Natural killer cell (primary cell): ENCODE measurements around the gene ZNF518B. TPM values are rescaled to one million over a fixed set of nuclear protein-coding genes. Genes with fewer than 3 reads are reported as not detected.
A peak's percentile ranks its signal among the peaks of the same experiment; 100 is the strongest.

Source experiments
- ATAC-seq, 3 donors: fragments of 150-1000 bp in 2 of 3; fragments of 200-7000 bp in 1 of 3; cut with Tn5 transposase; 1 replicate in 1 of 3; 2 replicates in 2 of 3; pipeline ENCODE4 v1.10.0; 2021; ENCODE audit warnings: mild to moderate bottlenecking in 2 of 3, moderate library complexity in 2 of 3
- DNase-seq, 2 donors: peaks; one replicate each; pipeline versions ENCODE4 v3.0.0 to v3.0.0-alpha.2; 2013 to 2021; ENCODE audit warnings: mixed read lengths in 1 of 2
- H3K27ac ChIP-seq: one replicate; pipeline ENCODE4 v1.5.1; 2013; ENCODE audit warnings: mild to moderate bottlenecking, low read length
- H3K27me3 ChIP-seq: one replicate; pipeline ENCODE4 v1.6.1; 2013; ENCODE audit warnings: low read length; ENCODE audit not compliant: control insufficient read depth, insufficient read depth
- H3K36me3 ChIP-seq: one replicate; pipeline ENCODE4 v1.6.1; 2013; ENCODE audit warnings: low read length; ENCODE audit not compliant: control insufficient read depth, insufficient read depth
- H3K4me1 ChIP-seq: one replicate; pipeline ENCODE4 v1.6.1; 2013; ENCODE audit warnings: low read length; ENCODE audit not compliant: control insufficient read depth, insufficient read depth
- H3K4me3 ChIP-seq: one replicate; pipeline ENCODE4 v1.5.1; 2013; ENCODE audit warnings: low read length
- H3K9me3 ChIP-seq: one replicate; pipeline ENCODE4 v1.6.1; 2013; ENCODE audit warnings: low read length; ENCODE audit not compliant: control insufficient read depth, insufficient read depth
- H3K27ac Mint-ChIP-seq, 2 donors: one replicate each; pipeline ENCODE4 v1.8.0; 2022; ENCODE audit warnings: mild to moderate bottlenecking in 2 of 2, mixed read lengths in 2 of 2, moderate library complexity in 1 of 2
- H3K27me3 Mint-ChIP-seq, 2 donors: one replicate each; pipeline ENCODE4 v1.8.0; 2022; ENCODE audit warnings: low read depth in 2 of 2, mixed read lengths in 2 of 2
- H3K36me3 Mint-ChIP-seq: one replicate; pipeline ENCODE4 v1.8.0; 2022; ENCODE audit warnings: mixed read lengths
- H3K4me1 Mint-ChIP-seq, 2 donors: one replicate each; pipeline ENCODE4 v1.8.0; 2022; ENCODE audit warnings: mixed read lengths in 2 of 2
- H3K4me3 Mint-ChIP-seq: one replicate; pipeline ENCODE4 v1.8.0; 2022; ENCODE audit warnings: mild to moderate bottlenecking, moderate library complexity, mixed read lengths
- H3K9me3 Mint-ChIP-seq, 2 donors: one replicate each; pipeline ENCODE4 v1.8.0; 2022; ENCODE audit warnings: mixed read lengths in 2 of 2
- CTCF ChIP-seq: fragments of 200-600 bp; IDR thresholded peaks from one replicate; pipeline ENCODE4 v1.8.0; 2022; ENCODE audit warnings: antibody characterized with exemption
- WGBS: methylation state at CpG from one replicate; pipeline ENCODE4 v1.1.7; 2013; ENCODE audit warnings: missing lambda C conversion rate; ENCODE audit not compliant: insufficient coverage; 5-methylcytosine and 5-hydroxymethylcytosine counted together
- intact Hi-C: fragments of 100-400 bp; cut with micrococcal nuclease; formaldehyde crosslinking; loops from one replicate; pipeline ENCODE4 v1.14.2; 2022
- total RNA-seq, 4 donors: library from RNA; stranded (reverse); fragments of 120-200 nt in 1 of 4; gene quantifications; one replicate each; pipeline versions ENCODE4 v1.2.3 to v1.2.4, GENCODE V29; 2013 to 2022

Gene ZNF518B
- total RNA-seq, 3 donors from 2014 or later (not counting 1 experiment from before 2014, with no cell fraction given), result 14.6 to 19.9 (median 15.2) TPM

GRCh38 chr4:10466161-10466560 lies 8.9 kb upstream of the ZNF518B start:
- intact Hi-C loops, result no loop called here
- Mint-ChIP-seq H3K27ac (no peak overlapping the region), H3K36me3 (no peaks in the 10 kb centered on the region), H3K4me3 (no peak overlapping the region), H3K4me1 (peaks cover 0 to 6% of the 10 kb centered on the region in 2 donors), H3K27me3 (peaks cover 36 to 63% of the 10 kb centered on the region in 2 donors), H3K9me3 (no peaks in the 10 kb centered on the region)
- WGBS, result 99% methylated on average over 4 of the region's 5 CpGs
- no peak overlapping the region for H3K27ac ChIP-seq
- no peak for TF ChIP-seq CTCF
- DNase-seq (no peak), ATAC-seq (no peak)
- H3K4me3 ChIP-seq, result no peak overlapping the region
- H3K36me3 ChIP-seq, result no peaks in the 10 kb centered on the region
- H3K9me3 ChIP-seq, result no peaks in the 10 kb centered on the region
- peaks cover 19% of the 10 kb centered on the region for H3K27me3 ChIP-seq
- peaks cover 7% of the 10 kb centered on the region for H3K4me1 ChIP-seq

GRCh38 chr4:10462876-10463275 lies 5.7 kb upstream of the ZNF518B start:
- TF ChIP-seq CTCF, result no peak
- H3K4me1 Mint-ChIP-seq, result peaks cover 2 to 6% of the 10 kb centered on the region in 2 donors
- peaks cover 19% of the 10 kb centered on the region for H3K27me3 ChIP-seq
- no peak overlapping the region for H3K4me3 Mint-ChIP-seq
- H3K4me1 ChIP-seq, result peaks cover 13% of the 10 kb centered on the region
- no peaks in the 10 kb centered on the region for H3K9me3 ChIP-seq
- ATAC-seq (no peak), DNase-seq (no peak)
- no peaks in the 10 kb centered on the region for H3K36me3 ChIP-seq
- peaks cover 41 to 56% of the 10 kb centered on the region in 2 donors for H3K27me3 Mint-ChIP-seq
- H3K4me3 ChIP-seq, result no peak overlapping the region
- intact Hi-C loops, result no loop called here
- H3K9me3 Mint-ChIP-seq, result no peaks in the 10 kb centered on the region
- H3K27ac Mint-ChIP-seq, result no peak overlapping the region
- H3K27ac ChIP-seq, result no peak overlapping the region
- 89% methylated on average over 3 of the region's 4 CpGs for WGBS
- no peaks in the 10 kb centered on the region for H3K36me3 Mint-ChIP-seq

GRCh38 chr4:10461850-10462400 lies 4.7 kb upstream of the ZNF518B start:
- WGBS, result 54% methylated on average over 27 of the region's 27 CpGs
- H3K36me3 ChIP-seq, result no peaks in the 10 kb centered on the region
- H3K4me3 Mint-ChIP-seq, result peak overlapping the region; percentile 62
- H3K27ac ChIP-seq, result no peak overlapping the region
- H3K27ac Mint-ChIP-seq, result no peak overlapping the region
- peaks cover 38 to 53% of the 10 kb centered on the region in 2 donors for H3K27me3 Mint-ChIP-seq
- peak overlapping the region; percentile 32 for H3K4me3 ChIP-seq
- H3K36me3 Mint-ChIP-seq, result no peaks in the 10 kb centered on the region
- no peak for ATAC-seq
- peak in 1 of 2 donors; percentile 4 for DNase-seq
- intact Hi-C loops, result loop anchor here (1.0 kb wide), 2 partner anchors 76 to 87 kb away; no protein-coding TSS in a partner anchor
- no peaks in the 10 kb centered on the region for H3K9me3 Mint-ChIP-seq
- H3K27me3 ChIP-seq, result peaks cover 19% of the 10 kb centered on the region
- TF ChIP-seq CTCF, result no peak
- H3K9me3 ChIP-seq, result no peaks in the 10 kb centered on the region
- peaks cover 19% of the 10 kb centered on the region for H3K4me1 ChIP-seq
- peaks cover 7 to 11% of the 10 kb centered on the region in 2 donors for H3K4me1 Mint-ChIP-seq
